Calu3 (cell line): ENCODE measurements around the gene ZC3H13. TPM values are rescaled to one million over a fixed set of nuclear protein-coding genes. Genes with fewer than 3 reads are reported as not detected.

Experiments used
- BruUV-seq: library from RNA; stranded (reverse); fragments of 400-500 nt; replicated peaks from 2 replicates; lab custom pipeline; 2021; lab: Mats Ljungman, UMichigan
- CTCF ChIA-PET: fragments of 300-600 bp; sonication (Branson Sonifier 250); formaldehyde crosslinking; loops from one replicate; lab custom pipeline; 2022; ENCODE audit warnings: antibody characterized with exemption; lab: Charles Lee
- DNase-seq: peaks from one replicate; pipeline ENCODE4 v3.0.0; 2022
- H3K27ac Mint-ChIP-seq: one replicate; pipeline ENCODE4 v1.8.0; 2022; ENCODE audit warnings: mixed read lengths; ENCODE audit not compliant: unreplicated experiment
- H3K27me3 Mint-ChIP-seq: one replicate; pipeline ENCODE4 v1.8.0; 2022; ENCODE audit warnings: mixed read lengths; ENCODE audit not compliant: unreplicated experiment
- H3K36me3 Mint-ChIP-seq: one replicate; pipeline ENCODE4 v1.8.0; 2022; ENCODE audit warnings: mild to moderate bottlenecking, moderate library complexity, mixed read lengths; ENCODE audit not compliant: insufficient read depth, unreplicated experiment
- H3K4me1 Mint-ChIP-seq: one replicate; pipeline ENCODE4 v1.8.0; 2022; ENCODE audit warnings: mild to moderate bottlenecking, low read depth, mixed read lengths; ENCODE audit not compliant: unreplicated experiment
- H3K4me3 Mint-ChIP-seq: one replicate; pipeline ENCODE4 v1.8.0; 2022; ENCODE audit warnings: mild to moderate bottlenecking, low read depth, moderate library complexity, mixed read lengths; ENCODE audit not compliant: unreplicated experiment
- H3K9me3 Mint-ChIP-seq: one replicate; pipeline ENCODE4 v1.8.0; 2022; ENCODE audit warnings: low read depth, mixed read lengths; ENCODE audit not compliant: unreplicated experiment
- intact Hi-C: fragments of 100-400 bp; cut with micrococcal nuclease; formaldehyde crosslinking; loops from one replicate; pipeline ENCODE4 v1.10.0; 2022; ENCODE audit not compliant: unreplicated experiment
- total RNA-seq: library from RNA; stranded (reverse); gene quantifications from 2 replicates; pipeline ENCODE4 v1.2.3, GENCODE V29; 2022
- TF ChIP-seq, protein P1 (sequence below): fragments of 200-600 bp; IDR thresholded peaks from one replicate; pipeline ENCODE4 v1.8.0; 2022; ENCODE audit warnings: antibody characterized with exemption; ENCODE audit not compliant: unreplicated experiment

ZC3H13 gene
- total RNA-seq, 1 experiment from 2014 or later = 28.5 TPM

DNA sequence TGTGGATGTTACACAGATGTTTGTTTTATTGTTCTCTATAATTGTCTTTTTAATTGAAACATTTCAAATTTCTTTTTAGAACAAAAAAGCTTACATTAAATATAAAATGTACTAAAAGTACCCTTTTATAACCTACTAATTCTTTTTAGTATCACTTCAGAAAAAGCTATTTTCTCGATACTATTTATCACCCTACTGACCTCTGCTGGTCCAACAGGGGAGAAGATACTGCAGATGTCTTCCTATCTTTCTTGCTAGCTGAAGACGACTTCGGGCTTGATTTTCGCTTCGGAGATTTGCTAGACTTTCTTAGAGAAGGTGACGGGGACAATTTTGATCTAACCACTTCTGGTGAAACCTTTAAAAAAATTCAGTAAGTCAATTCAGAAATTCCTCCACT is 42.4 kb downstream of the ZC3H13 start:
- Mint-ChIP-seq H3K27ac (no peak overlapping the region), H3K4me1 (no peaks in the 10 kb centered on the region), H3K27me3 (no peaks in the 10 kb centered on the region), H3K36me3 (peaks cover 14% of the 10 kb centered on the region), H3K9me3 (no peaks in the 10 kb centered on the region), H3K4me3 (no peak overlapping the region)
- no TSS peak for BruUV-seq
- CTCF ChIA-PET = interaction anchor here (1.0 kb wide), 1 partner anchor 203 kb away, joined by 8 read pairs; no protein-coding TSS in a partner anchor
- intact Hi-C loops = no loop called here
- TF ChIP-seq, protein P1, sequence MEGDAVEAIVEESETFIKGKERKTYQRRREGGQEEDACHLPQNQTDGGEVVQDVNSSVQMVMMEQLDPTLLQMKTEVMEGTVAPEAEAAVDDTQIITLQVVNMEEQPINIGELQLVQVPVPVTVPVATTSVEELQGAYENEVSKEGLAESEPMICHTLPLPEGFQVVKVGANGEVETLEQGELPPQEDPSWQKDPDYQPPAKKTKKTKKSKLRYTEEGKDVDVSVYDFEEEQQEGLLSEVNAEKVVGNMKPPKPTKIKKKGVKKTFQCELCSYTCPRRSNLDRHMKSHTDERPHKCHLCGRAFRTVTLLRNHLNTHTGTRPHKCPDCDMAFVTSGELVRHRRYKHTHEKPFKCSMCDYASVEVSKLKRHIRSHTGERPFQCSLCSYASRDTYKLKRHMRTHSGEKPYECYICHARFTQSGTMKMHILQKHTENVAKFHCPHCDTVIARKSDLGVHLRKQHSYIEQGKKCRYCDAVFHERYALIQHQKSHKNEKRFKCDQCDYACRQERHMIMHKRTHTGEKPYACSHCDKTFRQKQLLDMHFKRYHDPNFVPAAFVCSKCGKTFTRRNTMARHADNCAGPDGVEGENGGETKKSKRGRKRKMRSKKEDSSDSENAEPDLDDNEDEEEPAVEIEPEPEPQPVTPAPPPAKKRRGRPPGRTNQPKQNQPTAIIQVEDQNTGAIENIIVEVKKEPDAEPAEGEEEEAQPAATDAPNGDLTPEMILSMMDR = no peak
- no peak for DNase-seq

DNA sequence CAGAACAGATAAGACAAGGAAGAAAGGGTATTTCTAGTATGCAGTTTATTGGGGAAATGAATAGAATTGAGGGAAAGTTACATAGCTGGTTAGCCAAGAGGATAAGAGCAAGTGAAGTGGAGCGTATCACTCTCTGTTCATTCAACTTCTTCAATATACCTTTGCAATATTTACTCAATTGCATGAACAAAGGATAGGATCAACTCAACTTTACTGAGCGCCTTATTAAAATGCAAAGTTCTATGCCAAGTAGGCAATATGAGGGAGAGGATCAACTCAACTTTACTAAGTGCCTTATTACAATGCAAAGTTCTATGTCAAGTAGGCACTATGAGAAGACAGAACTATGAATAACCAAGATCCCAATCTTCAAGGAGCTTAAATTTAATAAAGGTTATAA is 43.9 kb downstream of the ZC3H13 start:
- BruUV-seq = no TSS peak
- H3K27me3 Mint-ChIP-seq = no peaks in the 10 kb centered on the region
- CTCF ChIA-PET = no interaction called here
- H3K27ac Mint-ChIP-seq = no peak overlapping the region
- no peaks in the 10 kb centered on the region for H3K4me1 Mint-ChIP-seq
- H3K36me3 Mint-ChIP-seq = peaks cover 14% of the 10 kb centered on the region
- DNase-seq = no peak
- no peak overlapping the region for H3K4me3 Mint-ChIP-seq
- TF ChIP-seq, protein P1 = no peak
- H3K9me3 Mint-ChIP-seq = no peaks in the 10 kb centered on the region
- intact Hi-C loops = no loop called here

DNA sequence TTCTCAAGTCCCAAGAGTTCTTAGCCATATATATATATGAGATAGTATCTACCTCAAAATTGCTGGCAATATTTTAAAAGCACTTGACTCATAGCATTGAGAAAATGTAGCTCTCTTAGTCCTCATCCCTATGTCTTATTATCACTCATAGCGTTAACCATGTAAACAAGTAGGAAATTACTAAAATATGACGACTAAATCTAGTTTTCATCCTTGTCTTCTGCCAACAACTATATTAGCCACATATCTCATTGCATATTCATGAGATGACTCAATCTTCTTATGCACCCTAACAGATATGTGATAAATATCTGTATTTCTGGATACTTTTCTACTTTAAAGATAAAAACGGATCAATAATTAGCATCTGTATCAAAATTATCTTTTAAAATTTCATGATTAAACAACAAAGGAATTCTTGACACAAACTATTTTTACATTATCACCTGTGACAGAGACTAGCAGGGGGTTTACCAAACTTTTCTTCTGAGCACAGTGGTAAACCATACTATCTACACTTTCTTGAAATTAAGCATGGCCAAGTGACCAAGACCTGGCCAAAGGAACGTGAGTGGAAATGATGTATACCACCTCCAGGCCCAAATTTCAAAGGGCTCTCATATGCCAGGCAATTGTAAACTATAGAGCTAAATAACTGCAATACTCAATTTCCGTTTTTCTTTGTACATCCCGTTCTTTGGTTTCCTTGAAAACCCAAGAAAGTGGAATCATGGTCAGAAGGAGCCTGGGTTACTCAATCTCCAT is 45.7 kb downstream of the ZC3H13 start:
- no peaks in the 10 kb centered on the region for H3K27me3 Mint-ChIP-seq
- DNase-seq = no peak
- CTCF ChIA-PET = no interaction called here
- peaks cover 14% of the 10 kb centered on the region for H3K36me3 Mint-ChIP-seq
- TF ChIP-seq, protein P1 = no peak
- intact Hi-C loops = no loop called here
- no peak overlapping the region for H3K4me3 Mint-ChIP-seq
- no peaks in the 10 kb centered on the region for H3K4me1 Mint-ChIP-seq
- H3K27ac Mint-ChIP-seq = no peak overlapping the region
- H3K9me3 Mint-ChIP-seq = no peaks in the 10 kb centered on the region
- no TSS peak for BruUV-seq

DNA sequence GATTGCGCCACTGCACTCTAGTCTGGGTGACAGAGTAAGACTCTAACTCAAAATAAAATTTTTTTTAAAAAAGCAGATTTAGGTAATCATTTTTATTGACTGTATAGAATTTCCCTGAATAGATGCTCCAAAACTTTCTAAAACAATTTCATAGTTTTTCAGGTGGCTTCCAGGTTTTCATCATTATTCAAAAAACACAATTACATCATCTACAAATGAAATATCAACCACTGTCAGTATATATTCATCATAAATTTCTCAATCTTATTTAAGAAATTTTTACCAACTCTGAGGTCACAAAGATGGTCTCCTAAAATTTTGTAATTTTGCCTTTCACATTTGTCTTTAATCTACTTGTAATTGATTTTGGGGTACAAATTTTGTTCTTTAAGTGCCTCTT is 48.1 kb downstream of the ZC3H13 start:
- Mint-ChIP-seq H3K9me3 (no peaks in the 10 kb centered on the region), H3K4me3 (no peak overlapping the region), H3K36me3 (peaks cover 16% of the 10 kb centered on the region), H3K27me3 (no peaks in the 10 kb centered on the region), H3K4me1 (no peaks in the 10 kb centered on the region), H3K27ac (no peak overlapping the region)
- TF ChIP-seq, protein P1 = no peak
- intact Hi-C loops = no loop called here
- no TSS peak for BruUV-seq
- CTCF ChIA-PET = no interaction called here
- no peak for DNase-seq
